Measurements from ENCODE around the gene SPDYE6. TPM values are rescaled to one million over a fixed set of nuclear protein-coding genes. Genes with fewer than 3 reads are reported as not detected.
"Not testable (repeated sequence)": the region's sequence is repeated elsewhere in the genome, so short reads cannot be mapped to it uniquely, and the experiment has no call there.

SPDYE6 gene
- total and polyA plus RNA-seq, 2 of the 4 experiments (the other 2 are of a cell fraction) = not detected

DNA sequence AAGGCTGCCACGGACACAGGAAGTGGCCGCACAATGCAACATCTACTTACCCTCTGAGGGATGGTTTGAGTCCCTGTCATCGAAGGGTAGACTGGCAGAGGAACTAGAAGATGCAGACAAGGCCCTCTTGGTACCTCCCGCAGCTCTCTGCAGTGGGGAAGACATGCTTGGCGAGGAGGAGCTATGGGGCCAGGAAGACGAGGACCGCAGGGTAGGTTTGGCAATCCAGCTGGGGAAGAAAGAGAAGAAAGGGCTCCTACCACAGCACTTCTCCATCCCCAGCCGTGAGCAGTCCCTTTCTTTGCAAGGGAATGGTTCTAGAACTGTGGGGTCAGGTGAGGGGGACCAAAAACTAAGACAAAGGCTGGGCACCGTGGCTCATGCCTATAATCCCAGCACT lies 26.9 kb downstream of the SPDYE6 start:
- in situ Hi-C loops (cut with MboI; ENCODE audit: low sequenced_read_pairs); H2AK5ac ChIP-seq (ENCODE audit: low read depth, low read length); H3K4me3 ChIP-seq (ENCODE audit: insufficient read depth, low read depth, low read length); H2BK120ac ChIP-seq (ENCODE audit: low read depth, low read length); CTCF ChIA-PET; H3K4ac ChIP-seq (ENCODE audit: low read depth, low read length); ATAC-seq (ENCODE audit: low read depth); H4K91ac ChIP-seq (ENCODE audit: insufficient read depth, low read depth, low read length); H3K27ac ChIP-seq (ENCODE audit: insufficient read depth, low read length); DNase-seq; H2AK9ac ChIP-seq (replicated peaks; ENCODE audit: low read depth, low read length, poor library complexity); H2BK15ac ChIP-seq (ENCODE audit: low read depth, low read length); intact Hi-C loops (cut with micrococcal nuclease); H4K8ac ChIP-seq (ENCODE audit: low read depth in 2 of 2, low read length in 2 of 2); H3K4me2 ChIP-seq (ENCODE audit: low read depth, low read length); H2BK20ac ChIP-seq (ENCODE audit: low read depth, low read length); H3K23ac ChIP-seq (ENCODE audit: low read depth, low read length); H2AFZ ChIP-seq (replicated peaks; ENCODE audit: low read length, poor library complexity); H2BK5ac ChIP-seq (ENCODE audit: low read depth, low read length, poor library complexity, severe bottlenecking); H3K14ac ChIP-seq (replicated peaks; ENCODE audit: low read depth, low read length); H3K79me1 ChIP-seq (ENCODE audit: low read depth in 1 of 2, low read length in 2 of 2); H3K36me3 ChIP-seq (ENCODE audit: control insufficient read depth, insufficient read depth, low read length); H3K18ac ChIP-seq (ENCODE audit: low read depth, low read length); H3K9ac ChIP-seq (ENCODE audit: low read depth, low read length); BruUV-seq (replicated peaks); H4K5ac ChIP-seq (ENCODE audit: low read depth, low read length); POLR2A ChIA-PET (ENCODE audit: unreplicated experiment); dilution Hi-C loops (cut with HindIII; ENCODE audit: low sequenced_read_pairs, unreplicated experiment); H3K9me3 ChIP-seq (ENCODE audit: control insufficient read depth, insufficient read depth, low read length); H3K56ac ChIP-seq (ENCODE audit: extremely low read depth, insufficient read depth, low read length); H3K9me1 ChIP-seq (ENCODE audit: insufficient read depth, low read length); H4K20me1 ChIP-seq (ENCODE audit: insufficient read depth, low read length); H3K4me1 ChIP-seq (ENCODE audit: control insufficient read depth, insufficient read depth, low read length): not testable (repeated sequence)
- peaks cover 20% of the 10 kb centered on the region for H3K27me3 ChIP-seq (ENCODE audit: control insufficient read depth, insufficient read depth, low read length)
- no CpG with 5 or more reads among the region's 9 CpGs for WGBS, 2 experiments (ENCODE audit: extremely low coverage in 2 of 2, insufficient read length in 1 of 2)

DNA sequence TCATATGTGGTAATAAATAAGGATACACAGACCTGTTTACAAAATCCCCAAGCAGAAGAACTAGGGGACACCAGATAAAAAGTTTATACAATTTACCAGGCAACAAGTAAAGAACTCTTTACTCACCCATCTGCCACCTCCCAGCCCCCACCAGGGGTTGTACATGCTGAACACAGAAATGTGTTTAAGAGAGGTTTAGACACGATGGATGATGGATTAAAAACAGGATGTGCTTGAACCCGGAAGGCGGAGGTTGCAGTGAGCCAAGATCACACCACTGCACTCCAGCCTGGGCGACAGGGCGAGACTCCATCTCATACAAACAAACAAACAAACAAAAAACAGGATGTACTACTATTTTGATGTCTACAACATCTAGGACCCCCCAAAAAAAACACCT lies 27.4 kb downstream of the SPDYE6 start:
- H3K4me3 ChIP-seq (ENCODE audit: insufficient read depth, low read depth, low read length); H3K23ac ChIP-seq (ENCODE audit: low read depth, low read length); H3K36me3 ChIP-seq (ENCODE audit: control insufficient read depth, insufficient read depth, low read length); H2BK20ac ChIP-seq (ENCODE audit: low read depth, low read length); H3K9me3 ChIP-seq (ENCODE audit: control insufficient read depth, insufficient read depth, low read length); H2BK15ac ChIP-seq (ENCODE audit: low read depth, low read length); H3K79me1 ChIP-seq (ENCODE audit: low read depth in 1 of 2, low read length in 2 of 2); H2AFZ ChIP-seq (replicated peaks; ENCODE audit: low read length, poor library complexity); H2BK5ac ChIP-seq (ENCODE audit: low read depth, low read length, poor library complexity, severe bottlenecking); POLR2A ChIA-PET (ENCODE audit: unreplicated experiment); CTCF ChIA-PET; ATAC-seq (ENCODE audit: low read depth); H3K14ac ChIP-seq (replicated peaks; ENCODE audit: low read depth, low read length); H3K9ac ChIP-seq (ENCODE audit: low read depth, low read length); intact Hi-C loops (cut with micrococcal nuclease); DNase-seq; dilution Hi-C loops (cut with HindIII; ENCODE audit: low sequenced_read_pairs, unreplicated experiment); H3K4me2 ChIP-seq (ENCODE audit: low read depth, low read length); H3K18ac ChIP-seq (ENCODE audit: low read depth, low read length); H3K4ac ChIP-seq (ENCODE audit: low read depth, low read length); H4K8ac ChIP-seq (ENCODE audit: low read depth in 2 of 2, low read length in 2 of 2); H4K20me1 ChIP-seq (ENCODE audit: insufficient read depth, low read length); H4K5ac ChIP-seq (ENCODE audit: low read depth, low read length); H3K27ac ChIP-seq (ENCODE audit: insufficient read depth, low read length); H2AK5ac ChIP-seq (ENCODE audit: low read depth, low read length); in situ Hi-C loops (cut with MboI; ENCODE audit: low sequenced_read_pairs); H3K9me1 ChIP-seq (ENCODE audit: insufficient read depth, low read length); H2AK9ac ChIP-seq (replicated peaks; ENCODE audit: low read depth, low read length, poor library complexity); H2BK120ac ChIP-seq (ENCODE audit: low read depth, low read length); H3K56ac ChIP-seq (ENCODE audit: extremely low read depth, insufficient read depth, low read length); BruUV-seq (replicated peaks); H4K91ac ChIP-seq (ENCODE audit: insufficient read depth, low read depth, low read length); H3K4me1 ChIP-seq (ENCODE audit: control insufficient read depth, insufficient read depth, low read length): not testable (repeated sequence)
- no CpG with 5 or more reads among the region's 5 CpGs for WGBS, 2 experiments (ENCODE audit: extremely low coverage in 2 of 2, insufficient read length in 1 of 2)
- peaks cover 20% of the 10 kb centered on the region for H3K27me3 ChIP-seq (ENCODE audit: control insufficient read depth, insufficient read depth, low read length)

All from IMR-90 (cell line).